NCI-H82 treated with DMSO at 0.1 percent for 48 hours (cell line): ENCODE results near the gene PRKCE.

Experiments
- DNase-seq: peaks from one replicate; lab custom pipeline; 2025; ENCODE audit not compliant: unreplicated experiment; lab: John Stamatoyannopoulos, UW

Gene PRKCE

GRCh38 chr2:45921921-45922320, 270.4 kb downstream of the PRKCE start:
- no peak for DNase-seq

- peak; percentile 74 for DNase-seq
Measured at GRCh38 chr2:45922577-45922988, 271.1 kb downstream of the PRKCE start.

GRCh38 chr2:45923701-45924100, 272.2 kb downstream of the PRKCE start:
- DNase-seq = no peak

- no peak for DNase-seq
Measured at GRCh38 chr2:45925026-45925425, 273.6 kb downstream of the PRKCE start.

- DNase-seq = peak; percentile 11
Measured at GRCh38 chr2:45925636-45926366, 274.3 kb downstream of the PRKCE start.

- DNase-seq = no peak
Measured at GRCh38 chr2:45928946-45929345, 277.5 kb downstream of the PRKCE start.

- no peak for DNase-seq
Measured at GRCh38 chr2:45929674-45930395, 278.4 kb downstream of the PRKCE start.

GRCh38 chr2:45930396-45930792, 278.9 kb downstream of the PRKCE start:
- peak; percentile 11 for DNase-seq

- no peak for DNase-seq
Measured at GRCh38 chr2:45932278-45932975, 281.0 kb downstream of the PRKCE start.

- peak; percentile 46 for DNase-seq
Measured at GRCh38 chr2:45935791-45936622, 284.5 kb downstream of the PRKCE start.

- DNase-seq = no peak
Measured at GRCh38 chr2:45936623-45936979, 285.1 kb downstream of the PRKCE start.

GRCh38 chr2:45937990-45938389, 286.5 kb downstream of the PRKCE start:
- DNase-seq = no peak

GRCh38 chr2:45938649-45939511, 287.4 kb downstream of the PRKCE start:
- no peak for DNase-seq

- DNase-seq = no peak
Measured at GRCh38 chr2:45941531-45942236, 290.2 kb downstream of the PRKCE start.

- no peak for DNase-seq
Measured at GRCh38 chr2:45942237-45942738, 290.8 kb downstream of the PRKCE start.

GRCh38 chr2:45943219-45944044, 292.0 kb downstream of the PRKCE start:
- no peak for DNase-seq

GRCh38 chr2:45944074-45944473, 292.6 kb downstream of the PRKCE start:
- DNase-seq = no peak

- DNase-seq = no peak
Measured at GRCh38 chr2:45945302-45945717, 293.8 kb downstream of the PRKCE start.
